HG03354 (cell line): Measurements from ENCODE around the gene CCDC102B.
"Not testable (repeated sequence)": the region's sequence is repeated elsewhere in the genome, so short reads cannot be mapped to it uniquely, and the experiment has no call there.

Experiments used
- ATAC-seq: cut with Tn5 transposase; IDR thresholded peaks from one replicate; pipeline ENCODE4 v1.9.1; 2021; ENCODE audit warnings: mild to moderate bottlenecking; ENCODE audit not compliant: unreplicated experiment, poor library complexity, severe bottlenecking

The CCDC102B gene

DNA sequence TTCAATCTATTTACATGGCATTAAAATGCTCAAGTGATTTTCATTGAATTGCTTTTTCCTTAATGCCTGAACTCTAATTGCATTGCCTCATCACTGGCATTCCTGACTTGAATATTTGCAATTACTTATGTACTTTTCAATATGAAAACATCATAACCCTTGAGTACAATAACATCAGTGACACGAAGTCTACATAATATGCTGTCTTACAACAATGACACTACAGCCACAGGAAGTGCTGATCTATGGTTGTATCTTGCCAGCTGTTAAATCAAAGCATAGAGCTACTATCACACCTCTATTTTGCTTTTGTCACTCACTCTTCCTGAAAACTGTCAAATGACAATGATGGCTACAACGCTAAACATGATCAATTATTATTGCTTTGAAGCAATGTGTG is 156.9 kb downstream of the CCDC102B start:
- no peak for ATAC-seq

DNA sequence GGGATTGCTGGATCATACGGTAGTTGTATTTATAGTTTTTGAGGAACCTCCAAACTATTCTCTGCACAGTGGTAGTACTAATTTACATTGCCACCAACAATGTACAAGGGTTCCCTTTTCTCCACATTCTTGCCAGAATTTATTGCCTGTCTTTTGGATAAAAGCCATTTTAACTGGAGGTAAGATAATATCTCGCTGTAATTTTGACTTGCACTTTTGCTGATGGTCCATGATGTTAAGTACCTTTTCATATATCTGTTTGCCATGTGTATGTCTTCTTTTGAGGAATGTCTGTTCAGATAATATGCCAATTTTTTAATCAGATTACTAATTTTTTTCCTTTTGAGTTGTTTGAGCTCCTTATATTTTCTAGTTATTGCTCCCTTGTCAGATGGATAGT is 158.8 kb downstream of the CCDC102B start:
- no peak for ATAC-seq

DNA sequence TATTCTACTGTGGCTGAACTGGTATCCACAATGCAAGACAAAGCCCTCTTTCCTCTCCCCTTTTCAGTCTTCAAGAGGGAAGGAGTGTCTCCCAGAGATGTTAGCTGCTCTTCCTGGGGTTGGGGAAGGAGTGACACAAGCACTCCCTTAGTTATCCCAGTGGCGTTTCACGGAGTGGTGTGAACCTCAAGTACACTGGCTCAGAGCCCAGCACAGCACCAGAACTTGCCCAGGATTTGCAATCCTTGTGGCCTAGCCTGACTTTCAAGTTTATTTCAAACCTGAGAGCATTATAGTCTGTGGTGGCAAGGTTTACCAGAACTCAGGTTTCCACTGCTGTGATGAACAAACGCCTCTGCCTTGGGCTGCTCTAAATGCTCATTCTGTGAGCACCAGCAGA is 162.5 kb downstream of the CCDC102B start:
- ATAC-seq, result no peak

DNA sequence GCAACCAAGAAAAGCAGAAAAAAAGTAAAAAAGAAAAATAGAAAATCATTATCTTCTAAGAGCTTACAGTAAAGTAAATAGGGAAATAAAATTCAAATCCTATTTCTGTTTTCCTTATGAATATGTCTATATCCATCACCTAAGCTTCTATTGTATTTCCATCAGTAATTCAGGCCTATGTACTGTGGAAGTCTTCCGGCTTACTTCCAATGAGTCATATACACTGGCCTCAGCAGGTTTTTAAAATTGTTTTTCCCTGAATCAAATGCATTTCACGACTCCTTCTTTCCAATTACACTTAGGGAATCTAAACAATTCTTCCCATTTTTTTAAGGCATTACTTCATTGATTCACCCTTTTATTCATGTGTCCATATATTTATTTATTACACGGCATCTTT is 164.7 kb downstream of the CCDC102B start:
- ATAC-seq, result no peak

DNA sequence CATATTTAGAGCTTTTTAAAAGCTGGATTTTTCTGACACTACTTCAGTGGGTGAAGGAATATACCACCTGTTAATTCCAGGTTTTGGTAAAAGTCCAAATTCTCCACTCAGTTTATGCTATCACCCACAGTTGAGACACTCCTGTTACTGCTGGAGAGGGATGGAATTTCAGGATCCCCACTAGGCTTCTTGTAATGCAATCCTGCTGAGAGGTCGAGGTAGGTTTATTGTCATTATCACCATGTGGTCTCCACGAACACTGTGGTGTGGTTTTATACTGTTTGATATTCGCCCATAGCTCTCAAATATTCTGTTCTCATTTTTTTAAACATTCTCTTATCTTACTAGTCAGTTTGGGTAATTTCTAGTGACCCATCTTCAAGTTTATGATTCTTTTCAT is 167.9 kb downstream of the CCDC102B start:
- no peak for ATAC-seq

DNA sequence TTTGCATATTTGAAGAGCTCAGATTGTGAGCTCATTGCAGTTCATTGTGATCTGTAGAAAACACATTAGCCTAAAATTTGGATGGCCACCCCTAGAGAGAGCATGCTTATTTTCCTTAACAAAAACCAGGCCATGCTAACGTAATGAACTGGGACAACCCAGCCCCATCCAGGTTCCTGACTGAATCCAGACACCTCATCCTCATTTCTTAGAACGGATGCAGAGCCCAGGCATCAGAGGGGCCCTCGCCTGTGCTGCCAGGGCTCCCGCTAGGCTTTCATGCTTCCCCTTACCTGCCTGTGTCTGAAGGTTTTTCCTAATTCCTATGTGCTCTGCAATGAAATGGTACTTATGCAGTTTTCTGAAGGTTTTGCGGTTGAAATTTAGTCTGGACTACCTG is 171.1 kb downstream of the CCDC102B start:
- no peak for ATAC-seq

DNA sequence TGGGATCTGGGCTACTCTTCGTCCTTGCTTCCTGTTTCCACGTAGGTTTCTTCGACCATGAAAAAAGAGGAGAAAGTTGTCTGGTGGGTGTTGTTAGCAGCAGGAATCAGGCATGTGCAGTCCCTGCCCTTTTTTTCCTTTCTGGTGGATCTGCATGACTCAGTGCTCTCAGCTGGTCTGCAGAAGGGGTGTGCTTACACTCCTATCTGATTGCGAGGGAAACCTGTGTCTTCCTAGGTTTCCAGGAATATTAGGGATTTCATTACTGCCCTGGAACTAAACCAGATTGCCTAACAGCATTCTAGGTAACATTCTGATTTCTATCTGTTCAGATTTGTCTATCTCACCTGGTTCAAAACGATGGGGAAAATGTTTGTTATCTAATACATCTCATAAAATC is 174.3 kb downstream of the CCDC102B start:
- ATAC-seq, result no peak

DNA sequence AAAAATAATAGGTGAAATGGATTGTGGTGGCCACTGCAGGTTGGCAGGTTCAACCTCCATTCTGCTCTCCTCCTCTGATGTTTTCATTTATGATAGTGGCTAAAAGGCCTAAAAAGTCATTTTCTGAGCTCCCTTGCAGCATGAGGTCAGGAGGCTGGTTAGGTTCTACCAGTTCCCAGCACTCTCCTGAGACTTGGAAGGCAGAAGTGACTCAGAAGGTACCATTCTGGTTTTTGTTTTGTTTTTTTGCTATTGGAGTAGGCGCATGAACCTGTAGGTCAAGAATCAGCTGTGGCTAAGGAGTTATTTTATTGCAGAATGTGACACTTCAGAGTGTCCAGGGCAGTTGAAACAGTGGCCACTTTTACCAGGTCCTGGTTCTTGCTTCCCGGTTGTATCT is 181.9 kb downstream of the CCDC102B start:
- ATAC-seq, result no peak

DNA sequence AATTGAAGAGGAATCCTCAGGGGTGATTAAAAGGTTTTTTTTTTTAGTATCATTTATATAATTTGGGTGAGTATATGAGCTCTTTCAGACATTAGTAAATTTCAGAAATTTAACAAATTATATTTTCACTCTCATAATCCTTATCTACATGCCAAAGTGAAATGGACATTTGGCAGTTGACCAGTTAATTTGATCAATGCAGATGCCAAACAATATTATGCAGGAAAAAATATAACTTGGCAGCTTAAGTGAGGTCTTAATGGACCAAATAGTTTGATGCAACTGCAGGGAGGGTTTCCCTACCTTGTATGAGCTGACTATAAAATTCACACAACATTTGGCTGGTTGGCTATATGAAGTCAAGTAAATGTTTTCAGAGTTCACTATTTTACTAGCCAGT is 185.2 kb downstream of the CCDC102B start:
- ATAC-seq, result no peak

DNA sequence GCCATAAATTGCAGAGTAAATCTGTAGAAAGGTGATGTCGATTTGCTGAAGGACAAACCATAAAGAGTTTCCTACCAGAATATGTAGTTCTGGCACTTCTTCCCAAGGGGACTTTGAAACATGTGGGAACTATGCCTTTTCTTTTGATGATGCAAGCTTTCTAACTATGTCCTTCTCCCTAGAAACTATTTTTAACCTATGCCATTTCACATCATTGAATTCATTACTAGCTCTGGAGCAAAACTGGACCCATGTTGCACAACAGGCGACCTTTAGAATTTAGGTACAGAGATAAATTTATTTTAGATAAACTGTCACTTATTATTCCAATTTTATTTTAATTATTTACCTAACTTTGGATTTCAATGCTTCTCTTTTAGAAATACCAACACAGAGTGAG is 186.5 kb downstream of the CCDC102B start:
- no peak for ATAC-seq

DNA sequence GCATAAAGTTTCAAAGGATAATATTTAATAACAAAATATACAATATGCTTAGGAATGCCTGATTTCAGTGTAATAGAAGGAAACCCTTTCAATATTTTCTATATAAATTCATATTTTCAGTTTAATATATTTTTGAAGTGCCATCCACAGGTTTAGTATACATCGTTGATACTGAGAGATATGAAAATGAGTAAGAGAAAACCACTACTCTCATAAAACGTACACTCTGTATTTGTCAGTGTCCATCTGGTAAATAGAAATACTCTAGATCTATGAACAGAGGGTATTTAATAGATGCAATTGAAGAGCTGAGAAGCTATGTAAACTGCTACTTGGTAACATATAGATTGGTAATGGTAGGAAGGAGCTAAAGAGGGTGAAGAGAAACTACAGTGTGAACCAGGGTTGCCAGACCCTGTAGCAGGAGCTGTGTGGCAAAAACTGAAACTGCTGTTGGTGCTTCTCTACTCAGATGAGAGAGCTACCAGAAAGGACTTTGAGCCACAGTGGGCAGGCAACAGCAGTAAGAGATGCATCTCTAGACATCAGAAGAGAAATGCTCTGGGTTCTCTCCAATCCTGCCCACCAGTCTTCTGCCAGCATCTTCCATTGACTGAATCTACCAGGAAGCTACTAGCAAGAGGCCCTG is 187.4 kb downstream of the CCDC102B start:
- ATAC-seq, result peak; percentile 55

DNA sequence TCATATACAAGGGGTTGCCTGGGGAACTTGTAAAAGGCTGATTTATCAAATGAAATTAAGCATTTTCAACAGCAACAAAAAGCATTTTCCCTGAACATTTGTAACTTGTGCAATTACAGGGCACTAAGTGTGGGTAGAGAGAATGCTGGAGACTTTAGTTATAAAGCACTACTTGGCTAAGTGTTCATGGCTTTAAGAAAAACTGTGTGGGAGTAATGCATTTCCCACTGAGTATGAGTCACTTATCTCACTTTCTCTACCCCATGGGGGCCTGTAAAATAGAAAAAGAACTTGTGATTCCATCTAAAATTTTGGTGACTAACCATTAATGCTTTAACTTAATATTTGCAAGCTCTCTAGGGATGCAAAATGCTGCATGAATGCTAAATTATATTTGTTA is 193.4 kb downstream of the CCDC102B start:
- no peak for ATAC-seq

DNA sequence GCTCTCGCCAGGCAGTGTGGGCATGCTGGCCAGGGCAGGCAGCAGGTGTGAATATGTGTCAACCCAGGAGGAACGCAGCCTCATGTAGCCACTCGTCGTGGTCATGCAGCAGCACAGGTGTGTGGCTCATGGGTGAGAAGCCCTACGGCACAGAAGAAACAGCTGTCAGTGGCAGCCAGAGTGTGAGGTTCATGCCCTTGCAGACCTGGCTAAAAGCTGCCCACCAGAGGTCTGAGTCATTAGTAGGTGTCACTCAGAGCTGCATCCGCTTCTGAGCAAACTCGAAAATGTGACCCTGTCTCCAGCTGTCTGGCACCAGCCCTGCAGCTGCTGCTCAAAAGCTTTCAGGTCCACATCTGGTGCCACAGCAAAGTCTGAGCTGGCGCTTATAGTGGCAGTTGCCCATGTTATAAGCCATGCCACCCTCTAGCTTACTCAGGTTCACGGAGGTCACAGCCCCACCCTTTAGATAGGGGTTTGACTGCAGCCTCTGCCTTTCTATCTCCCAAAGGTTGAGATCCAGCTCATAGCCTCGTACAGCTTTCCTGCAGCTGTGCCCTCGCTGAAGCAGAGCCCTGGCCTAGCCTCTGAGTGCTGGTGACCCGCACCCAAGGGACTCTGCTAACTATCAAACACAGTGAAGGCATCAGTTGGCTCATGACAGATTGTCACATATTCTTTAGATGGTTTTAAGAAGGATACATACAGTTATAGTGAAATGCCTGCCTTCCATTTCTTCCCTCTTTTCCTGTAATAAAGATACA is 195.0 kb downstream of the CCDC102B start:
- peak; percentile 76 for ATAC-seq

DNA sequence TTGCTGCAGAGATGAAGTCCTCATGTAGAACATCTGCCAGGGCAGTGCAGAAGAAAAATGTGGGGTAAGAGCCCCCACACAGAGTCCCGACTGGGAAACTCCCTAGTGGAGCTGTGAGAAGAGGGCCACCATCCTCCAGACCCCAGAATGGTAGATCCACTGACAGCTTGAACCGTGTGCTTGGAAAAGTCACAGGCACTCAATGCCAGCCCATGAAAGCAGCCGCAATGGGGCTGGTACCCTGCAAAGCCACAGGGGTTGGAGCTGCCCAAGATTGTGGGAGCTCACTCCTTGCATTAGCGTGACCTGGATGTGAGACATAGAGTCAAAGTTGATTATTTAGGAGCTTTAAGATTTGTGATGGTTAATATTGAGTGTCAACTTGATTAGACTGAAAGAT is 197.8 kb downstream of the CCDC102B start:
- ATAC-seq, result no peak

DNA sequence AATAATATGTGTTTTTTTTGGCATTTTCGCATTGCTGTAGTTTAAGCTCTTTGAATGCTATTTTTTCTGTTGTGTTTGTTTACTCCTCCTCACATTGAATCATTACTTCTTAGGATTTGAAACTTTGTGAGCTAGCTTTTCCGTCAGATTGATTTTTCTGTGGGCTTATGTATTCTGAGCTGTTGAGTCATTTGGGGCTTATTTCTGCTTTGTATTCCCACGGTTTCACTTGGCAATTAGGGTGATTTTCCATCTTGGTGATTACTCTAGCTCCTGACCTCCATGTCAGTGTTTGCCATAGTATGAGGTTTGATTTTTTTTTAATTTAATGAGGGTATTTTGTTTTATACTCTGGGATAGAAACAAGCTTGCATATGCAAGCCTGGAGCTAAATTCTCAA is 200.0 kb downstream of the CCDC102B start:
- ATAC-seq, result no peak

DNA sequence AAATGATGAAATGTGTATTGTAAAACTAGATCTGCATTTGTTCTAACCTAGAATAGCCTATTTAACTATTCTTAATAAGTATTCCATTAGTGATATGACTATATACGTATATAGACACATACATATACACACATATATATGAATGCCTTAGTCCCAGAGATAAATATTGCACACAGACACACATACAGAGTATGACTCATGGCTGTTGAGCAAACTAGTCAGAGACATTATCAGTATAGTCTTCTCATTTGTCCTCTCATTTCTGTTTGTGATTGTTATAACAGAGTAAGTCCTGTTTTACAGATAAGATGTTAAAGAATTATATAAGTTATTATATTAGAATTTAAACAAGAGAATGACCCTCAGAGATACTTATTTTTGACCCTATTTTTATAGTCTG is 202.5 kb downstream of the CCDC102B start:
- no peak for ATAC-seq

DNA sequence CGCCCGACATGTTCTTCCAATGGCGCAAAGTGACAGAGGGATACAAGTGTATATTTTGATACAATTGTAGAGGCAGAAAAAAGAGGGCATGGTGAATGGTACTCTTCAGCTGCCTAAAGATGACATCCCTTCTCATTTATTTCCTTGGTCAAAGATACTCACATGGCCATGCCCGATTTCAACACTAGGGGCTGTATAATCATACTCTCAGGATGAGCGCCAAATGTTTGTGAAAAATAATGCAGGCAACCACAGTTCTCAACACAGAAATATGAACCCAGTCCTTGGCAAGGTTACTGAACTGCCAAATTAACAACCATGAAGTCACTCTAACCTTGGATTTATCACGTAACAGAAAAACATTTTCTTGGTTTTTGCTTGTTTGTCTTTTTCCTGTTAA is 204.4 kb downstream of the CCDC102B start:
- peak; percentile 60 for ATAC-seq

DNA sequence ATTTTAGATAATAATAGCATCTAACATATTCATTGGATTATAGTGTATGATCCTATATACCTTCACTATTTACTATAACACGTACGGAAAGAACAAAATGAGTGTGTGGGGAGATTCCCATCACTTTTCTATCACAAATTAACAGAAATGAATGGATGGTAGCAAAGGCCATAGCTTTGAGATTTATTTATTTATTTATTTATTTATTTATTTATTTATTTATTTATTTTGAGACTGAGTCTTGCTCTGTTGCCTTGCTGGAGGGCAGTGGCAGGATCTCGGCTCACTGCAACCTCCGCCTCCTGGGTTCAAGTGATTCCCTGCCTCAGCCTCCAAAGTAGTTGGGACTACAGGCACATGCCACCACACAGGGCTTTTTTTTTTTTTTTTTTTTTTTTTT is 208.3 kb downstream of the CCDC102B start:
- not testable (repeated sequence) for ATAC-seq

DNA sequence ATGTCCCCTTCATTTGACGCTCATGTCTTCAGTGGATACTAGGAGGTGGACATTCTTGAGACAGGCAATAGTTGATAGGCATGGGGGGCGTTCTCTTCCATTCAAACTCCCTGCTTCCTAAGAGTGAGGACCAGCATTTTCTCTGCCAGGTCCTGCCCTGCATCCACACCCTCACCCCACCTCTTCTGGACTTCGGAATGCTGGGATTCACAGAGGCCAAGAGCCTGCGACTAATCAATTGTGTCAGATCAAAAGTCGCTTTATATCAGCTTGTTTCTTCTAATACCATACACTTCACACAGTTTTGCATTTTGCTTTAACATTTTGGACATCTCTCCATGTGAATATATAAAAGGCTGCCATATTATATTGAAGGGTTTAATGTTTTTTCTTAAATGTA is 210.7 kb downstream of the CCDC102B start:
- no peak for ATAC-seq

DNA sequence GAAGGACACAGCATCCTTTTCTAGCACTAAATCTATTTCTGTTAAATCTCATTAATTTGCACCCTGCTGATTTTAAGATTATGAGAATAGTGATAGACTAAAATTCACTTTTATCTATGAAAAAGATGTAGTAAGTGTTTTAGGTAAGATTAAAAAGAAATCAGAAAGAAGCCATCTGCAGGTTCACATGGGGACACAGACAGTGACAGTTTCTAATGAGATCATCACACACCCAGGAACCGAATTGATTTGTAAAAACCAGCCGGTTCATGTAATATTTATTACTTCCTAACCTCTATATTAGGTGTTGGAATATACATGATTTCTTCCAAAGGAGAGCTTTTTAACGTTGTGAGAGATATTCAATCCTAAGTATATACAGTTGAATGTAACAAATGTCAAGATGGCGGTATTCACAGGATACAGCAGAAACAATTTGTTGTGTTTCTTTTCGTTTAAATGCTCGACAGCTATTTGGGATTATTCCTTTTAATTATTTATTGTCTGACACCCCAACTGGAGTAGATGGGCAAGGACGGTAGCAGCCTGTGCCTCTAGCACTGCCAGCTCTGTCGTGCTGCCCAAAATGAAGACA is 223.4 kb downstream of the CCDC102B start:
- no peak for ATAC-seq

DNA sequence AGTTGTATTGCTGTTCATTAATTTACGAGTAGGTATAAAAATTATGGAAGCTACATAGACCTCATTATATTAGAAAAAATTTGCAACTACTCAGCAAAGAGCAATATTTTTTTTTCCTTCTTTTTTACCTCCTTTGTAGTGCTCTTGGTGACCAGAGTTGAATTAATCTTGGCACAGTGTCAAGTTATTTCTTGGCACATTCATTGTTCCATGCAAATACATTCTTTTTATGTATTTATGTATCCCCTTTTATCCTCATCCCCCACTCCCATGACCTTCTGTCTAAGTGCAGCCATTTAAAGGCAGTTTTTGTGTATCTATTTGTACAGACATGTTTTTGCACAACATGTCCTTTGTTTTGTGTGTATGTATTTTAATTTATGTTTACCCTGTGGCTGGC is 224.5 kb downstream of the CCDC102B start:
- no peak for ATAC-seq
